Measurements from ENCODE around the gene DPYSL5.

Gene DPYSL5

DNA sequence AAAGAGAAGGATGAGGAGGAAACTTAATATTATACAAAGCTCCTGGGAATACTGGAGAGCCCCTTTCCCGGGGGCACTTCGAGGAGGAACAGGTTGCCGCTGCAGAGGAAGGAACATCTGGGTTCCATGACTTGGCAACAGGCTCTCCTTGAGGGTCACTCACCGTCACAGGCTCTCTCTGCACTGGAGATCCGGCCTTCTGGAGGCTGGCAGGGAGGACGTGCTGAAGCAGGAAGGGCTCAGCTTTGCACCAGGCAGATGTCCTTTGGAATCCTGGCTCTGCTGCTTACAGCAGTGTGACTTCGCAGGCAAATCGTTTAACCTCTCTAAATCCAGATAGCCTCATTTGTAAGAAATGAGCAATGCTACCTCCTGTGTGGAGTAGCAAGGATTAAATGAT is 2.9 kb upstream of the DPYSL5 start:
- DNase-seq (ENCODE audit: low spot score), result no peak

DNA sequence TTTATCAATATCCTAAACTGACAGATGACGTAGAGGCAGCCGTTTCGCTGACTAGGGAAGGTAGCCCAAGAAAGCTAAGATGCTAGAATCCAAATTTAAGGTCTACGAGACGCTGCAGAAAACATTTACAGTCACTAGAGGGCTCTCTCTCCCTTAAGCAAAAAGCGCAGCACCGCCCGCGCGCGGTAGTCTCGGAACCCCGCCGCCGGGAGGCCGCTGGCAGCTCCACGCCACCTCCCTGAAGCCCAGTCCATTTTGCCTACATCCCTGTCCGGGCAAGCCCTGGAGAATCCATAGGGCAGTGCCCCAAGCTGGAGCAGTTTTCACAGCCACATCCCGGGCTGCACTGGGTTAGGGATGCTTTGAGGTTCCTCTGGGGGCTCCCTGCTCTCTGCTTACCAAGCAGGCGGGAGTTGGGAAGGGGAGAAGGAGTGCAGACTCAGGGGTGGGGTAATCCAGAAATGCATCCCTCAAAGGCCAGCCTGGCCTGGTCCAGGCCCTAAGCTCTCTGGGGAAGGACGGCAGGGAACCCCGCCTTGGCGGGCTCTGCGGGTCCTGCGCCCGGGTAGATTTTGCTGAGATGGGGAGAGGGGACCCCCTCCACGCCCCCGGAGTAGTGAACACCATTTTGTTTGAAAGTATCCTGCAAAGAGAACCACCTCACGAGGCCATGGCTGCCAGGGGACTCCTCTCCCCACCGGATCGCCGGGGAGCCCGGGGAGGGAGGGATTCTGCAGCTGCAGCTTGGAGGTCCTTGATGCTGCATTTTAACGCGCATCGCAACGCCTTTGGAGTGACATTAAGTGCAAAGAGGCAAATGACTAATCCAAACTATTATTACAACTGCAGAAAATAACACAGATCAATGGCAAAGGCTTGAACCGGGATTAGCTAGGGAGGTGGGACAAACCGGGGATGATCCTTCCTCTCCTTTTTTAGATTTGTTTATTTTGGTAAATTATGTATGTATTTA is 1.3 kb upstream of the DPYSL5 start:
- DNase-seq (ENCODE audit: low spot score), result peak; percentile 75

DNA sequence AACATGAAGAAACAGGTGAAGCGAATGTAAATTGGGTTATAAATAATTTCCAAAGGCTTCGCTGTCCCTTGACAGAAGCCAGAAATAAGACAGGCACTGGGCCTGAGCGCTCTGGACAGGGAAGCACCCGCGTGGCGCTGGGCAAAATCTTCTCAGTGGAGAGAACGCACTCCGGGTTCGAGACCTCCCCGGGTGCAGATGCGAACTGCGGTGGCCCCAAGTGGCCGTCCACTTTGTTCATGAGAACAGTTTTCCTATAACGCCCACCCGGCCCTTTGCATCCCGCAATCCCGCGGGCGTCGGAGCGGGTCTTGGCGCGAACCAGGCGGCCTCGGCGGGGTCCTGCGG is 651 bp upstream of the DPYSL5 start:
- no peak for DNase-seq (ENCODE audit: low spot score)

DNA sequence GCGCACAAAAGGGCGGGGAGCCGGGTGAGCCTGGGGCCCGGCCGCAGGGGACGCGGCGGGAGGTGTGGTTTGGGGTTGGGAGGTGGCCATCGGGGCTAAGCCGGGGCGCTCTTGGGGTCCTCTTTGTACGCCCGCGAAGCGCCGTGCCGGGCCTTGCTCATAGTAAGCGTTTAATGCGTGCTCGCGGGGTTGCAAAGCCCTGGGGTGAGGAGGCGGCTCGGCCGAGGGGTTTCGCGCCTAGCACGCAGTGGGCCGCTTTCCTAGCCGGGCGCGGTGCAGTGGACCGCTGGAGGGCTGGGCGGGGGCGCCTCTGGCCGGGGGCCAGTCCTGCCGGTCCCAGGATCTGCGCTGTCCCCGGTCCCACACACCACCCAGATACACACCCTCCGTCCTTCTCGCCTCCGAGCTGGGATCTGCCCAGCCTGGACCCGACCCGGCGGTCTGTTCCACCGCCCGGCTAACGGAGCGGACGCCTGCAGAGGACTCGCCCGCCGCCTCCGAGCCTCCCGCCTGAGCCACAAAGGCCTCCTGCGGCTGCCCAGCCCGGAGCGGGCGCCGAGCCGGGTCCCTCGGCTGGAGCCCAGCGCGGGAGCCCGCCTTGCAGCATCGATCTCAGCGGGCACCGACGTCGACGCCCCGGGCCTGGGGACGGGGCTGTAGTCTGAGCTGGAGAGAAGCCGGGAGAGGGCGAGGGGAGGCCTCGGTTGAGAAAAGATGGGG is 564 bp downstream of the DPYSL5 start:
- DNase-seq (ENCODE audit: low spot score), result no peak

DNA sequence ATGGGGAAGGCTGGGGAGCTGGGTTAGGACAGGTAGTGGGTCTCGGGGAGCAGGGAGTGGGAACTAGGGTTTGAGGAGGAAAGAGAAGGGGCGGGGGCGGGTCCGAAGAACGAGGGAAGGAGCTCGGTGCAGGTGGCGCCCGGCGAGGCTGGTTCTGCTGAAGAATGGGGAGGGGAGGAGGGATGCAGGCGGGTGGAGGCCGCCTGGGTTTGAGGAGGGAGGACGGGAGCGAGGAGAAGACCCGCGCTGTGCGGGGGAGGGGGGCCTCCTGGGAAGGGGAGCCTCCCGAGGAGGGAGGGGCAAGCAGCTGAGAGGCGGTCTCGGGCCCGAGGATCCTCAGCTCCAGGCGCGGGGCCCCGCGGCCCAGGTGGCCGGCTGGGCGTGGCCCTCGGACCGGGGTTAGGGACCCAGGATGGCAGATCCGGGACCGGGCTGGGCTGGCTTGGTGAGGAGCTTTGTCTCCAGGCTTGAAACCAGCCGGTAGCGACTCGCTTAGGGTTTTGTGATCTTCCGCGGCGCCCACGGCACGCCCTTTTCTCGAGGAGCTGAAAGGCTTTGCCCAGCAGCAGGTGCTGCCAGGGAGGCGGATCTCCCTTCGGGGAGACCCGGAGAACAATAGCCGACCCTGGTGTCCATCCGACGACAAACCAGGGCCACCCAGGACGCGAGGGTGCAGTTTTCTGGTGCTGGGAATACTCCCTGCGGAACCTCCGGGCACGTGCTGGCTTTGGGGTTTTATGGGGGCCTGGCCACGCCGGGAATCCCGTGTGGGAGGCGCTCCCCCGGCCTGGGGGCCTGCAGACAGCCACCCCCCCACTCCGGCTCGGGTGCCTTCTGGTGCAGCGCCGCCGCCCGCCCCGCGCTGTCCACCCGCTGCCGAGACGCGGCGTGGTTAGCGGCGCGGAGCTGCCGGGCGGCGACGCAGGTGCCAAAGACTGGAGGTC is 1.4 kb downstream of the DPYSL5 start:
- no peak for DNase-seq (ENCODE audit: low spot score)

DNA sequence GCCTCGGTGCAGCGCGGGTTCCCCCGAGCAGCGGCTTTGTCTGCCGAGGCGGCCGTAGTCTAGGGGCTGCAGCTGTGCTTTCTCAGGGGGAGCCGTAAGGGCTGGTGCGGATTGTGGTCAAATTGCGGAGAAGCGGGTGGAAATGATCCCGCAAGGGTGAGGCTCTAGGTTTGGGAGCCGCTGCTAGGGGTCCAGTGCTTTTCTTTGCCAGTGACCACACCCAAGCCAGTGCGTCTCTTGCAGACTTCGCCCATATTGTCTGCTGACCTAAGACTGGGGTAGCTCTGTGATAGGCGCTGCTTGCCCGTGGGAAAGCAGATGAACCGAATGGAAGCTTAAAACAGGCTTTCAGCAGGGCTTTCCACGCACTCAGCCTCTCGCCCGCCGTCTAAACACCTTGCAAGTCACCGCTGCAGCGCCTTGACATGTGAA is 2.1 kb downstream of the DPYSL5 start:
- no peak for DNase-seq (ENCODE audit: low spot score)

DNA sequence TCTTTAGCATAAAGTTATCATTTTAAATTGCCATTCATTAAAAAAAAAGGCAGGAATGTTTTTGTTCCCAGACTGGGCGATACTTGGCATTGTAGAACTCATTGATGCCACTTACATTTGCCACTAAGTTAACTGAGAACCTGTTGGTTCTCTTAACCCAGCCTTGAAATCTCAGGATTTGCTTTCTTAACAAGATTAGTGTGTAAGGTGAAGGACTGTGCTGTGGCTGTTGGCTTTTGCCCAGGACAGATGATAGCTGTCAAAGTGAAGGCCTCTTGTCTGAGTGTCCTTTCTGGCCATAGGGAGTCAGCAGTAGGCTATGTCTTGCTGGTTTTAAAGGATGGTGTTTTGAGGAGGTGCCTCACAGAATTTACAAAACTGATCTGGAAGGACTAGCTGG is 2.6 kb downstream of the DPYSL5 start:
- no peak for DNase-seq (ENCODE audit: low spot score)

DNA sequence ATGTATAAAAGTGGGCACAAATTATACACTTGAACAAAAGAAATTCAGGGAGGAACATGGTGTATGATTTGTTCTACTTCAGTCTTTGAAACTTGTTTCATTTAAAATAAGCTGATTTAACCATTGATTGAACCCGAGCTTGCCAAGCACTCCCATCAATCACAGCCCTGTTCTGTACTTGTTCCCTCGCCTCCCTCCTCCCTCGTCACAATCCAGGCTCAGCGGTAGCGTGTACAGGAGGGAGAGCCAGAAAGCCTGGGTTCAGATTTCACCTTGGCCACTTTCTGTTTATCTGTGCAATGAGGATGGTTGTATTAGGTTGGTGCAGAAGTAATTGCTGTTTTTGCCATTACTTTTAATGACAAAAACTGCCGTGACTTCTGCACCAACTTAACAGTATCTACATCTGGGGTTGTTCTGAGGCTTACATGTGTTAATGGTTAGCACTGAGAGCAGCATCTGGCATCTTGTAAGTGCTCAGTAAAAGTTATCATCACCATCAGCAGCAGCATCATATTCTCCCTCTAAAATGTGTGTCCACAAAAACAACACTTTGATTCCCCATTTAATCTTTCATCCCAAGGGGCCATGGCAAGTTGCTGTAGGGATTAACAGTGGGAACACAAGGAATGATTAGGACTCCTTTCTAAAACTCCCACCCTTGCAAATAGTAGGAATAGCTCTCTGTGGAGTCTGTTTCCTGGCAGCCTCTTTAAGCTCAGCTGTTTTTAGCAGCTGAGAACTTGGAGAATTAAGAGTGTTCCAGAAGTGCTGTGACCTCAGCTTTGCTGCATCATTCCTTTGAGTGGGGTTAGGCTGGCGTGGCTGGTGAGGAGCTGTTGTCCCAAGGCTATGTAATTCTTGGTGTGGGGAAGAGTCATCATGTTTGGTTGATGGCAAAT is 4.7 kb downstream of the DPYSL5 start:
- DNase-seq (ENCODE audit: low spot score), result no peak

DNA sequence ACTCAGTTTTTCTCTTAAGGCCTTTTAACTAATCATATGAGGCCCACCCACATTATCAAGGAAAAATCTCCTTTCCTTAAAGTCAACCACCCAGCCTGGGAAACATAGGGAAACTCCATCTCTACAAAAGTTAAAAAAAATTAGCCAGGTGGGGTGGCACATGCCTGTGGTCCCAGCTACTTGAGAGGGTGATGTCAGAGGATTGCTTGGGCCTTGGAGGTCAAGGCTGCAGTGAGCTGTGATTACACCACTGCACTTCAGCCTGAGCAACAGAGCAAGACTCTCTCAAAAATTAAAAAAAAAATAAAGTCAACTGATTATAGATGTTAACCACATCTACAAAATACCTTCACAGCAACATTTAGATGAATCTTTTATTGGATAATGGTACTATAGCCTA is 5.8 kb downstream of the DPYSL5 start:
- DNase-seq (ENCODE audit: low spot score), result no peak

DNA sequence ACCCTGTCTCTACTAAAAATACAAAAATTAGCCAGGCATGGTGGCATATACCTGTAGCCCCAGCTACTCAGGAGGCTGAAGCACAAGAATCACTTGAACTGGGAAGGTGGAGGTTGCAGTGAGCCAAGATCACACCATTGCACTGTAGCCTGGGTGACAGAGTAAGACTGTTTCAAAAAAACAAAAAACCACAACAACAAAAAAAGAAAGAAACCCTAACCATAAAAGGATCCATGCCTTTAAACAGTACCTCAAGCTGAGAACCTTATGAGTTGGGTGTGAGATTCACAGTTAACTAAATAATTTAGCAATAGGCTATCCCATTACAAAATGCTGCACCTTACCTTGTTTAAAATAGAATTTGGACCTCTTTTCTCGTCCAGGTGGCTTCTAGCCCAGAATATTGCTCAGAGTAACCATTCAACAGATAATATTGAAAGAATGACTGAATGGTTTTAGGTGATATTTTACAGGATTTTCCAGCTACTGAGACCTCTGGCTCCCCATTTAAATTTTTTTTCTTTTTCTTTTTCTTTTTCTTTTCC is 6.4 kb downstream of the DPYSL5 start:
- DNase-seq (ENCODE audit: low spot score), result no peak

DNA sequence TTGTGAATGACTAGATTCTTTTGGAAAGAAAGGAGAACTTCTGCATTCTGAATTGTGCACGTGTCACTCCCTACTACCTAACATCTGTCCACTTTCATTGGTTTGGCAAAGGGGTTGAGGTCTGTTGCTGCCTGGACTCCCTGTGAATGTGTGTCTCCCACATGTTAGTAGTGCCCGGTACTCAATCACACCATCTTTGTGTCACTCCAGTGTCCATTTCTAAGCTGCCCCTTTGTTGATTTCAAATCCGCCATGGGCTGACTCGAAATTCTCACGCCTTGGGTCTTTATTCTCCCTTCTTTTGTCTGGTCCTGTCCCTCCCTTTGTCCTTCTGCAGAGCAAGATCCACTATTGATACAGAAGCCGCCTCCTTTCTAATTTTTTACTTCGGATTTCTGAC is 7.5 kb downstream of the DPYSL5 start:
- DNase-seq (ENCODE audit: low spot score), result no peak

DNA sequence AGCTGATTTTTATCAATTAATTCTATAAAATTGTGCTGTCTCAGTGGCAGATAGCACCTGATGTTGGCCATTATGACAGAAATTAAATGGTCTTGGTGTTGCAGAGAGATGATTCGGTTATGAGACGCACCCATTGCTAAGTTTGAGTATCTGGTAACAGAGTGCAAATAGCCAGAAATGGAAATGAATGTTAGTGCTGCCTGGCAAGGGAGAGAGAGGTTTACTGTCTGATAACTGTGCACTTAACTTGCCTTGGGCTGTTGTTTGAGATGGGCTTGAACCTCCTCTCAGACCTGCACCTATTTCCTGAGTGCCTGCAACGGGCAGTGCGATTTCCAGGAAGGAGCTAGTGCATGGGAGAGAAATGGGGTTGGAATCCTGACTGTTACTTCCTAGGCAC is 11.7 kb downstream of the DPYSL5 start:
- DNase-seq (ENCODE audit: low spot score), result no peak

DNA sequence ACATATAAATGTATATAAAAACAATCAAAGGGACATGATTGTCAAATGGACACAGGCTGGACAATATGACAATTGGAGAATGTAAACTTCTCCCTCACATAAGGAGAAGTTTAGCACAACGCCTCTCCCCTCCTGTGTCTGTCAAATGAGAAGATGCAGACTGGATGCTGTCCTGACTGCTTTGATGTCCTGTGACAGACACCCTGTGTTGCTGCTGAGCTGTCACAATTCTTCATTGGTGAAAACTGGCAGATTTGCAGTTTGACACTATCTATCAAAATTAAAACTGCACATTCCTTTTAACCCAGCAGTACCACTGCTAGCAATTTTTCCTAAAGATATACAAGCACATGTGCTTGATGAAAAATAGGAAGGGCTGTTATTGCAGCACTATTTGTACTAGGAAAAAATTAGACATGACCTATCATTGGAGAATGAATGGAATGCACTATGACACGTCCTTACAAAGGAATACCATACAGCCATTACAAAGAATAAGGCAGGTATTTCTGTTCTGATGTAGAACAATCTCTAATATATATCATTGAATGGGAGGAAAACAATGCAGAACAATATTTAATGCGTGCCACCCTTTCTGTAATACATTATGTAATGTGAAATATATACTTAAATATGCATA is 12.4 kb downstream of the DPYSL5 start:
- DNase-seq (ENCODE audit: low spot score), result no peak

DNA sequence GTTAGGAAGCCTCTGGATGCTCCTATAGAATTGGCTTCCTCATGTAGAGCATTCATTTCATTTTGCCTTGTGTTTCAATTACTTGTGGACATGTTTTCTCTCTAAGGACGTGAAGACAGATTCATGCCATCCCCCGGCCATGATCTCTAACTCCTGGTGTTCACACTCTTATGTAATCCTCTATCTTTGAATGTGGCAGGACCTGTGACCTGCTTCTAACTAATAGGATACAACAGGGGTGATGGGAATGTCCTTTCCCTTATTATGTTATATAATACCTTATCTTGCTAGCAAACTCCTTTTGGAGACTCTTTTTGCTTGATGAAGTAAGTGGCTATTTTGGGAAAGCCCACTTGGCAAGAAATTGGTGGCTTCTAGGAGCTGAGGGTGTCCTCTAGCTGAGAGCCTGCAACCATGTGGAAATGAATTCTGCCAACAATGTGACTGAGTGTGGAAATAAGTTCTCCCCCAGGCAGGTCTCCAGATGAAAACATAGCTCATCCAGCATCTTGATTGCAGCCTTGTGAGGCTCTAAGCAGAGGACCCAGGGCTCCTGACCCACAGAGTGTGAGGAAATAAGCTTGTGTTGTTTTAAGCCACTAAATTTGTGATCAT is 13.8 kb downstream of the DPYSL5 start:
- no peak for DNase-seq (ENCODE audit: low spot score)

DNA sequence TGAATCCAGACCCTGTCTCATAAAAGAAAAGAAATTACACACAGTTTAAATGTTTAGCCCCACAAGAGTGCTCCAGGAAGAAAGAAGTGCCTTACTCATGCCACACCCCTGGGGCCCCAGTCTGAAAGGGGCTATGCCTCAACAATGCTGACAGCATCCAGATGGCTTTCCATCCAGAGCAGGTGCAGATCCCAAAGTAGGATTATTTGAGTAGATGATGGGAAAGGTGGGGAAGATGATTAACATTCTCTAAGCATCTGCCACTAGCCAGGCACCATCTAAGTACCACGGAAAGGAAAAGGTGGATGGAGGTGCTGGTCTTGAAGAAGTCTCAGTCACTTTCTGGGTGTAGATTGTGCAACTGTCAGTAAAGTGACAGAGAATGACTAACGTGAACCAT is 16.3 kb downstream of the DPYSL5 start:
- no peak for DNase-seq (ENCODE audit: low spot score)

DNA sequence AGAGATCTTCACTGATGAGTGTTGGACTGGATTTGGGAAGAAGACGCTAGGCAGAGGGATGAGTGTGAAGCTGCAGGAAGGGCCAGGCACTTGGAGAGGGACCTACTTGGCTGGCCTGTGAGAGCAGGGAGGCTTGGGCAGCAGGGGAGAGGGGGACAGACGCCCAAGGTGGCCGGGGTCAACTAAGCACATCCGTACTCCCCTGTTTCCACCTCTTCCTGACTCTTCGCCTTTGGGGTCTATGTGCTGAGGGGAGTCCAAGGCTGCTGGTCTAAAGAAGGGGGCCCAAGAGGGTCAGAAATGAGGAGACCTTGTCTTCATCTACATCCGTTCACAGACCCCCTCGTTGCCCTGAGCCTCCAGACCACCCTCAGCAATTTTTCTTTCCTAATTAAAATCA is 16.7 kb downstream of the DPYSL5 start:
- no peak for DNase-seq (ENCODE audit: low spot score)

DNA sequence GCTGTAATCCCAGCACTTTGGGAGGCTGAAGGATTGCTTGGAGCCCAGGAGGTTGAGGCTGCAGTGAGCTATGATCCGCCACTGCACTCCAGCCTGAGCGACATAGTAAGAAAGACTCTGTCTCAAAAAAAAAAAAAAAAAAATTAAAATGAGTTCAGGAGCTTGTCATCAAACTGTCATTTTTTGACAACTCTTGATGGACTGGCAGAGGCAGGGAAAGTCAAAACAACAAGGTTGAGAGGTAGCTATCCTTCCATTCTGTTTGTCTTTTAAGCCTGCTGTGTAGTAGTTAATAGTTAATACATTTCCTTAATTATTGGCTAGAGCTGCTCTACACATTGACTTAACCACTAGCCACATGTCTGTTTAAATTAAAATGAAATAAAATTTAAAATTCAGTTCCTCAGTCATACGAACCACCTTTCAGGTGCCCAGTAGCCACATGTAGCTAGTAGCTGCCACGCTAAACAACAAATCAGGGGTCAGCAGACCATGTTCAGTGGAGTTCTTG is 22.7 kb downstream of the DPYSL5 start:
- no peak for DNase-seq (ENCODE audit: low spot score)

DNA sequence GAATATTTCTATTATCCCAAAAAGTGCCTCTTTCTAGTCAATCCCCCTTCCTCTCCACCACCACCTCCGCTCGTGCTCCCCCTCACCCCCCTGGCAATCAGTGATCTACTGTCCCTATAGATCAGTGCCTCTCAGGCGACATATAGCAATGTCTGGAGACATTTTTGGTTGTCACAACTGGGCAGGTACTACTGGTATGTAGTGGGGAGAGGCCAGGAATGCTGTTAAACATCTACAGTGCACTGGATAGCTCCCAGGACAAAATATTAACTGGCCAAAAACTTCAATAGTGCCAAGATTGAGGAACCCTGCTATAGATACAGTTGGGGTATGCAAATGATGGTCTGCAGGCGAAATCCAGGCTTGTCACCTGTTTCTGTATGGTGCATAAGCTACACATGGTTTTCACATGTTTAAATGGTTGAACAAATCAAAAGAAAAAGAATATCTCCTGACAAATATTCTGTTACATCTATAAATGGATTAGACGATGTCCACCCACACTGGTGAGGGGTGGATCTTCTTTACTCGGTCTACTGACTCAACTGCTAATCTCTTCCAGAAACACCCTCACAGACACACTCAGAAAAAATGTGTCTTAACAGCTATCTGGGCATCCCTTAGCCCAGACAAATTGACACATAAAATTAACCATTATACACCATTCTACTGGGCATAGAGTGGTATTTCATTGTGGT is 25.5 kb downstream of the DPYSL5 start:
- no peak for DNase-seq (ENCODE audit: low spot score)

DNA sequence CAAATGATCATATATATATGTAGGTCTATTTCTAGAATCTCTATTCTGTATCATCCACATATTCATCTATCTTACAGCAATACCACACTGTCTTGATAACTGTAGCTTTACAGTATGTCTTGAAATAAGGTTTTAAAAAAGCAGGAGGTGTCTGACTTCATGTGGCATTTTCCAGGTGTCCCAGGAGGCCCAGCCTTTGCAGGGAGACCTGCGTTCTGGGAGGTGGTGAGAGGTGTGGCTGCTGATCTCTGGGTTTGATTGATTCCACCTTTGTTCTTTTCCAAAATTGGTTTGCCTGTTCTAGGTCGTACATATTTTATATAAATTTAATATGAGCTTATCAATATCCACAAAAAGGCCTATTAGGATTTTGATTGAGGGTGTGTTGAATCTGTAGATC is 26.6 kb downstream of the DPYSL5 start:
- DNase-seq (ENCODE audit: low spot score), result no peak
